ENCODE measurements around the gene DNAJC7.

DNA sequence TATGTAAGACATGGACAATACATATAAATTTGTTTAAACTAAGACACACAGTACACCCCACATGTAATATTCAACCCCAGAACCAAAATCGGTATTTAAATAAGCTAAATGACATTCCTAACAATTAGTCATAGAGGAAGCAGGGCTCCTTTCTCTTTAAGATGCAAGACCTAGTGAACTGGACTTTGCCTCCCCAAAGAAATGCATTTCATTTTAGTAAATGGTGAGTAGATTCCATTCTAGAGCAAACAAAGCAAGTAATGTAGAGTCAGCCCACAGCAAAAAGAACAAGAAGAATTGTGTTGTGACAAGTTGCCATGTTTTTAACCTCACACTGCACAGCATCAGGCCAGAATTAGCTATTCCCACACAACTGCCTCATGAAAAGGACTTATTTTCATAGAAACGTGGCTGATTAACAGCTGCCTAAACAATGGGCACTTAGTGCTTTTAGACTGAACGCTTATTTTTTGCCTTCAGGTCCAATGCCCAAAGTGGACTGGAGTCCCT, 14.4 kb downstream of the DNAJC7 start:
- TF ChIP-seq, protein P1, sequence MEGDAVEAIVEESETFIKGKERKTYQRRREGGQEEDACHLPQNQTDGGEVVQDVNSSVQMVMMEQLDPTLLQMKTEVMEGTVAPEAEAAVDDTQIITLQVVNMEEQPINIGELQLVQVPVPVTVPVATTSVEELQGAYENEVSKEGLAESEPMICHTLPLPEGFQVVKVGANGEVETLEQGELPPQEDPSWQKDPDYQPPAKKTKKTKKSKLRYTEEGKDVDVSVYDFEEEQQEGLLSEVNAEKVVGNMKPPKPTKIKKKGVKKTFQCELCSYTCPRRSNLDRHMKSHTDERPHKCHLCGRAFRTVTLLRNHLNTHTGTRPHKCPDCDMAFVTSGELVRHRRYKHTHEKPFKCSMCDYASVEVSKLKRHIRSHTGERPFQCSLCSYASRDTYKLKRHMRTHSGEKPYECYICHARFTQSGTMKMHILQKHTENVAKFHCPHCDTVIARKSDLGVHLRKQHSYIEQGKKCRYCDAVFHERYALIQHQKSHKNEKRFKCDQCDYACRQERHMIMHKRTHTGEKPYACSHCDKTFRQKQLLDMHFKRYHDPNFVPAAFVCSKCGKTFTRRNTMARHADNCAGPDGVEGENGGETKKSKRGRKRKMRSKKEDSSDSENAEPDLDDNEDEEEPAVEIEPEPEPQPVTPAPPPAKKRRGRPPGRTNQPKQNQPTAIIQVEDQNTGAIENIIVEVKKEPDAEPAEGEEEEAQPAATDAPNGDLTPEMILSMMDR (IDR thresholded peaks at IDR 0.05; ENCODE audit: low read depth, low read length, poor library complexity, severe bottlenecking), result no peak
- no peak for TF ChIP-seq EZH2phosphoT487 (IDR thresholded peaks at IDR 0.05; ENCODE audit: borderline replicate concordance, low read length)
